H9 (cell line): ENCODE results near the gene AKR1C2. TPM values are rescaled to one million over a fixed set of nuclear protein-coding genes. Genes with fewer than 3 reads are reported as not detected.

ENCODE experiments used
- DNase-seq: peaks from one replicate; pipeline ENCODE4 v3.0.0-alpha.2; 2017
- H2AFZ ChIP-seq: one replicate; pipeline ENCODE4 v1.6.1; 2013; ENCODE audit warnings: mild to moderate bottlenecking, low read length, control low read depth, moderate library complexity
- H2AK5ac ChIP-seq: 2 replicates; pipeline ENCODE4 v1.6.1; 2013; ENCODE audit warnings: low read length, control low read depth, mixed read lengths; ENCODE audit not compliant: insufficient read length
- H2BK120ac ChIP-seq: one replicate; pipeline ENCODE4 v1.6.1; 2013; ENCODE audit warnings: low read depth, mild to moderate bottlenecking, low read length, control low read depth, inconsistent platforms; ENCODE audit not compliant: poor library complexity, severe bottlenecking
- H2BK12ac ChIP-seq: 2 replicates; pipeline ENCODE4 v1.6.1; 2013; ENCODE audit warnings: low read length, control low read depth, mixed read lengths, low read depth; ENCODE audit not compliant: insufficient read length
- H2BK15ac ChIP-seq: 2 replicates; pipeline ENCODE4 v1.6.1; 2013; ENCODE audit warnings: low read depth, low read length, control low read depth
- H2BK20ac ChIP-seq: one replicate; pipeline ENCODE4 v1.6.1; 2013; ENCODE audit warnings: low read depth, mild to moderate bottlenecking, low read length, control low read depth, inconsistent platforms; ENCODE audit not compliant: poor library complexity, severe bottlenecking
- H2BK5ac ChIP-seq: 2 replicates; pipeline ENCODE4 v1.6.1; 2013; ENCODE audit warnings: low read length, control low read depth, mixed read lengths; ENCODE audit not compliant: insufficient read length
- H3K14ac ChIP-seq: 2 replicates; pipeline ENCODE4 v1.6.1; 2013; ENCODE audit warnings: low read length, control low read depth; ENCODE audit not compliant: insufficient read depth
- H3K18ac ChIP-seq: 2 replicates; pipeline ENCODE4 v1.6.1; 2013; ENCODE audit warnings: low read depth, mild to moderate bottlenecking, mixed read lengths, low read length, control low read depth; ENCODE audit not compliant: insufficient read length
- H3K23ac ChIP-seq: 2 replicates; pipeline ENCODE4 v1.6.1; 2013; ENCODE audit warnings: low read length, control low read depth, mixed read lengths, low read depth; ENCODE audit not compliant: insufficient read length
- H3K23me2 ChIP-seq: 2 replicates; pipeline ENCODE4 v1.6.1; 2013; ENCODE audit warnings: low read depth, mild to moderate bottlenecking, mixed read lengths, low read length, control low read depth; ENCODE audit not compliant: insufficient read length, poor library complexity, severe bottlenecking
- H3K27ac ChIP-seq: 2 replicates; pipeline ENCODE4 v1.5.1; 2013; ENCODE audit warnings: low read length, control low read depth, mixed read lengths, low read depth; ENCODE audit not compliant: insufficient read length
- H3K27me3 ChIP-seq: 2 replicates; pipeline ENCODE4 v1.6.1; 2013; ENCODE audit warnings: low read length, control low read depth, inconsistent platforms; ENCODE audit not compliant: insufficient read depth
- H3K4ac ChIP-seq: 2 replicates; pipeline ENCODE4 v1.6.1; 2013; ENCODE audit warnings: low read depth, mild to moderate bottlenecking, control low read depth, inconsistent platforms, low read length, moderate library complexity
- H3K4me1 ChIP-seq: 2 replicates; pipeline ENCODE4 v1.6.1; 2013; ENCODE audit warnings: low read length, control low read depth, inconsistent platforms; ENCODE audit not compliant: insufficient read depth
- H3K4me2 ChIP-seq: 2 replicates; pipeline ENCODE4 v1.6.1; 2013; ENCODE audit warnings: low read length, control low read depth, mixed read lengths; ENCODE audit not compliant: insufficient read length, insufficient read depth
- H3K56ac ChIP-seq: 2 replicates; pipeline ENCODE4 v1.6.1; 2013; ENCODE audit warnings: low read depth, mild to moderate bottlenecking, mixed read lengths, low read length, control low read depth; ENCODE audit not compliant: insufficient read length
- H3K79me1 ChIP-seq: 2 replicates; pipeline ENCODE4 v1.6.1; 2013; ENCODE audit warnings: low read depth, mild to moderate bottlenecking, moderate library complexity, low read length, control low read depth, inconsistent platforms; ENCODE audit not compliant: insufficient read depth, poor library complexity, severe bottlenecking
- H3K79me2 ChIP-seq: 2 replicates; pipeline ENCODE4 v1.6.1; 2013; ENCODE audit warnings: low read length, control low read depth, inconsistent platforms; ENCODE audit not compliant: insufficient read depth
- H3K9ac ChIP-seq: 2 replicates; pipeline ENCODE4 v1.6.1; 2013; ENCODE audit warnings: low read length, control low read depth, mixed read lengths; ENCODE audit not compliant: insufficient read length; ENCODE audit errors: extremely low read depth
- H3K9me3 ChIP-seq: one replicate; pipeline ENCODE4 v1.6.1; 2013; ENCODE audit warnings: low read depth, low read length, inconsistent platforms; ENCODE audit not compliant: control insufficient read depth
- H3T11ph ChIP-seq: one replicate; pipeline ENCODE4 v1.6.1; 2013; ENCODE audit warnings: mild to moderate bottlenecking, low read length, control low read depth, inconsistent platforms
- H4K20me1 ChIP-seq: one replicate; pipeline ENCODE4 v1.6.1; 2013; ENCODE audit not compliant: control insufficient read depth, insufficient read length, insufficient read depth
- H4K5ac ChIP-seq: 2 replicates; pipeline ENCODE4 v1.6.1; 2013; ENCODE audit warnings: low read depth, mild to moderate bottlenecking, mixed read lengths, low read length, control low read depth; ENCODE audit not compliant: insufficient read length
- H4K8ac ChIP-seq: replicated peaks from 2 replicates; pipeline ENCODE4 v1.6.1; 2013; ENCODE audit warnings: low read length, control low read depth, mixed read lengths, low read depth; ENCODE audit not compliant: insufficient read length
- H4K91ac ChIP-seq: 2 replicates; pipeline ENCODE4 v1.6.1; 2013; ENCODE audit warnings: low read depth, mild to moderate bottlenecking, moderate library complexity, mixed read lengths, low read length, control low read depth; ENCODE audit not compliant: insufficient read length
- H3K27ac Mint-ChIP-seq, 3 experiments: 2 replicates in 2 of 3; 3 replicates in 1 of 3; pipeline ENCODE4 v1.8.0; 2020 to 2021; ENCODE audit warnings: mixed read lengths in 3 of 3, mild to moderate bottlenecking in 1 of 3, moderate library complexity in 1 of 3
- H3K27me3 Mint-ChIP-seq: 2 replicates; pipeline ENCODE4 v1.8.0; 2021; ENCODE audit warnings: low read depth, mild to moderate bottlenecking, moderate library complexity, mixed read lengths
- H3K36me3 Mint-ChIP-seq, 3 experiments: 2 replicates in 2 of 3; 3 replicates in 1 of 3; pipeline ENCODE4 v1.8.0; 2020 to 2021; ENCODE audit warnings: low read depth in 3 of 3, mixed read lengths in 3 of 3; ENCODE audit not compliant: insufficient read depth in 1 of 3
- H3K4me1 Mint-ChIP-seq, 2 experiments: 2 replicates each; pipeline ENCODE4 v1.8.0; 2020; ENCODE audit warnings: mixed read lengths in 2 of 2
- H3K4me3 Mint-ChIP-seq, 2 experiments: 2 replicates in 1 of 2; 3 replicates in 1 of 2; pipeline ENCODE4 v1.8.0; 2020 to 2021; ENCODE audit warnings: mild to moderate bottlenecking in 2 of 2, mixed read lengths in 2 of 2, moderate library complexity in 1 of 2
- H3K9me3 Mint-ChIP-seq, 2 experiments: 2 replicates in 1 of 2; 3 replicates in 1 of 2; pipeline ENCODE4 v1.8.0; 2020; ENCODE audit warnings: mild to moderate bottlenecking in 2 of 2, mixed read lengths in 2 of 2, moderate library complexity in 1 of 2
- WGBS: extraction: QIAGEN DNeasy Blood & Tissue Kit; methylation state at CpG from one replicate; pipeline ENCODE4 v1.1.7; 2013; ENCODE audit warnings: missing lambda C conversion rate, low lambda C conversion rate, mixed read lengths; ENCODE audit not compliant: insufficient read length; ENCODE audit errors: extremely low coverage; 5-methylcytosine and 5-hydroxymethylcytosine counted together
- total RNA-seq: library from RNA; stranded (reverse); gene quantifications from 2 replicates; pipeline ENCODE4 v1.2.1, GENCODE V29; 2021
- TF ChIP-seq, protein P1 (sequence below): fragments of 200-600 bp; sonication (generic); conservative IDR thresholded peaks from 3 replicates; pipeline ENCODE4 v1.8.0; 2021; ENCODE audit warnings: antibody characterized with exemption, mild to moderate bottlenecking

The AKR1C2 gene
- total RNA-seq, 1 experiment from 2014 or later, result 0.74 TPM

DNA sequence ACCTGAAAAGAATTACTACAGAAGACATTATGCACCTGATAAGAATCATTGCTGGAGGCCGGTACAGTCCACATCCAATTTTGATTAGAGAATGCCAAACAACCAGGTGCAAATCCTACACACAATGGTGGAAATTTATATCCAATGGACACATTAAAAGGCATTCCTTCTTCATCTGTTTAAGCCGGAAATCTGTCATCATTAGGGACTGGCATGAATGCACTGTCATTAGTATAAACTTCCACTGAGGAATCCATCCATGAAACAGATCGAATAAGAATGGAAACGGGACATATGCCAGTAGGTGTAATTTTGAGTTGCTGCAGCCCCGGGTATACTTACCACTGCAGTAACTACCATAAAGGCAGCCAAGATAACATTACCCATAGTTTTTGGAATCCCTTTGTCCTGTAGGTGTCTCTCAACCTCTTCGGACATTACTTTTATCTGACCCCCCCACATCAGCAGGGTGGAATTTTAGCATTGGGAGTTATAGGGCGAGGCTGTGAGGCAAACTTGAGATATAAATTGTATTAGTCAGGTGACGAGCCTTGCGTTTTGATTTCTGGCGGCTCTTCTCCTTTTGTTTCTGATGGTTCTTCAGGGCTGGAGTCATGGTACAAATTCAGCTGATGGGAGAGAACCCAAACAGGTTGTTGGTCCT, 36.5 kb upstream of the AKR1C2 start:
- H3K18ac ChIP-seq, result no peak overlapping the region
- H4K91ac ChIP-seq, result no peak overlapping the region
- no peak overlapping the region for H3K4me2 ChIP-seq
- no peaks in the 10 kb centered on the region; the same call in 1 of the 2 replicates for H3K4me1 ChIP-seq
- no peak overlapping the region for H3T11ph ChIP-seq
- Mint-ChIP-seq H3K4me1 (peaks cover 4 to 6% of the 10 kb centered on the region in 2 experiments), H3K9me3 (peaks cover 26 to 67% of the 10 kb centered on the region in 2 experiments), H3K4me3 (no peak overlapping the region), H3K27me3 (no peaks in the 10 kb centered on the region), H3K36me3 (peaks cover 0 to 3% (median 0%) of the 10 kb centered on the region in 3 experiments; a peak in 4 of 7 replicates), H3K27ac (no peak overlapping the region)
- H3K9ac ChIP-seq, result no peak overlapping the region
- H3K23ac ChIP-seq, result no peak overlapping the region
- no peak overlapping the region for H3K27ac ChIP-seq
- no peaks in the 10 kb centered on the region for H3K79me2 ChIP-seq
- H4K20me1 ChIP-seq, result no peaks in the 10 kb centered on the region
- H2BK20ac ChIP-seq, result no peak overlapping the region
- H4K8ac ChIP-seq, result no peak overlapping the region
- H3K14ac ChIP-seq, result no peak overlapping the region
- H3K4ac ChIP-seq, result no peak overlapping the region
- no peak for DNase-seq
- no peaks in the 10 kb centered on the region for H3K9me3 ChIP-seq
- H3K79me1 ChIP-seq, result no peaks in the 10 kb centered on the region
- no peak overlapping the region for H2BK15ac ChIP-seq
- TF ChIP-seq, protein P1, sequence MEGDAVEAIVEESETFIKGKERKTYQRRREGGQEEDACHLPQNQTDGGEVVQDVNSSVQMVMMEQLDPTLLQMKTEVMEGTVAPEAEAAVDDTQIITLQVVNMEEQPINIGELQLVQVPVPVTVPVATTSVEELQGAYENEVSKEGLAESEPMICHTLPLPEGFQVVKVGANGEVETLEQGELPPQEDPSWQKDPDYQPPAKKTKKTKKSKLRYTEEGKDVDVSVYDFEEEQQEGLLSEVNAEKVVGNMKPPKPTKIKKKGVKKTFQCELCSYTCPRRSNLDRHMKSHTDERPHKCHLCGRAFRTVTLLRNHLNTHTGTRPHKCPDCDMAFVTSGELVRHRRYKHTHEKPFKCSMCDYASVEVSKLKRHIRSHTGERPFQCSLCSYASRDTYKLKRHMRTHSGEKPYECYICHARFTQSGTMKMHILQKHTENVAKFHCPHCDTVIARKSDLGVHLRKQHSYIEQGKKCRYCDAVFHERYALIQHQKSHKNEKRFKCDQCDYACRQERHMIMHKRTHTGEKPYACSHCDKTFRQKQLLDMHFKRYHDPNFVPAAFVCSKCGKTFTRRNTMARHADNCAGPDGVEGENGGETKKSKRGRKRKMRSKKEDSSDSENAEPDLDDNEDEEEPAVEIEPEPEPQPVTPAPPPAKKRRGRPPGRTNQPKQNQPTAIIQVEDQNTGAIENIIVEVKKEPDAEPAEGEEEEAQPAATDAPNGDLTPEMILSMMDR, result no peak
- no peak overlapping the region for H2BK120ac ChIP-seq
- H2AK5ac ChIP-seq, result no peak overlapping the region
- H3K23me2 ChIP-seq, result no peaks in the 10 kb centered on the region
- no CpG with 5 or more reads among the region's 10 CpGs for WGBS
- H3K56ac ChIP-seq, result no peak overlapping the region
- H2BK5ac ChIP-seq, result no peak overlapping the region
- H3K27me3 ChIP-seq, result no peaks in the 10 kb centered on the region
- H4K5ac ChIP-seq, result no peak overlapping the region
- no peak overlapping the region for H2BK12ac ChIP-seq
- H2AFZ ChIP-seq, result no peak overlapping the region
